Measurements from ENCODE around the gene TUBB2A.
"Not testable (repeated sequence)": the region's sequence is repeated elsewhere in the genome, so short reads cannot be mapped to it uniquely, and the experiment has no call there.

TUBB2A gene

GRCh38 chr6:3193102-3193849 is 35.9 kb upstream of the TUBB2A start:
- no peak overlapping the region for H3K4me3 Mint-ChIP-seq
- no peak for ATAC-seq (ENCODE audit: low read depth)
- DNase-seq (ENCODE audit: low spot score in 2 of 2) = no peak
- no peaks in the 10 kb centered on the region for H3K9me3 Mint-ChIP-seq
- no peaks in the 10 kb centered on the region for H3K36me3 Mint-ChIP-seq
- no peak overlapping the region for H3K27ac Mint-ChIP-seq
- H3K27me3 Mint-ChIP-seq = no peaks in the 10 kb centered on the region
- H3K4me1 Mint-ChIP-seq = no peaks in the 10 kb centered on the region

GRCh38 chr6:3190779-3191178 is 33.4 kb upstream of the TUBB2A start:
- H3K4me1 Mint-ChIP-seq = no peaks in the 10 kb centered on the region
- H3K27me3 Mint-ChIP-seq = peaks cover 3% of the 10 kb centered on the region
- no peaks in the 10 kb centered on the region for H3K9me3 Mint-ChIP-seq
- H3K4me3 Mint-ChIP-seq = no peak overlapping the region
- no peaks in the 10 kb centered on the region for H3K36me3 Mint-ChIP-seq
- H3K27ac Mint-ChIP-seq = no peak overlapping the region
- ATAC-seq (ENCODE audit: low read depth) (no peak), DNase-seq (ENCODE audit: low spot score in 2 of 2) (no peak)

GRCh38 chr6:3190056-3190455 is 32.7 kb upstream of the TUBB2A start:
- Mint-ChIP-seq H3K4me1 (no peaks in the 10 kb centered on the region), H3K27me3 (peaks cover 3% of the 10 kb centered on the region), H3K27ac (no peak overlapping the region), H3K9me3 (no peaks in the 10 kb centered on the region), H3K4me3 (no peak overlapping the region), H3K36me3 (no peaks in the 10 kb centered on the region)
- no peak for DNase-seq (ENCODE audit: low spot score in 2 of 2)
- no peak for ATAC-seq (ENCODE audit: low read depth)

- DNase-seq (ENCODE audit: low spot score in 2 of 2); H3K4me3 Mint-ChIP-seq; H3K36me3 Mint-ChIP-seq; H3K9me3 Mint-ChIP-seq; ATAC-seq (ENCODE audit: low read depth); H3K27me3 Mint-ChIP-seq; H3K4me1 Mint-ChIP-seq; H3K27ac Mint-ChIP-seq: not testable (repeated sequence)
These were observed 31.8 kb upstream of the TUBB2A start for GRCh38 chr6:3189192-3189591.

- Mint-ChIP-seq H3K4me1 (no peaks in the 10 kb centered on the region), H3K4me3 (no peak overlapping the region), H3K9me3 (no peaks in the 10 kb centered on the region), H3K27ac (no peak overlapping the region), H3K27me3 (peaks cover 5% of the 10 kb centered on the region), H3K36me3 (no peaks in the 10 kb centered on the region)
- no peak for DNase-seq (ENCODE audit: low spot score in 2 of 2)
- ATAC-seq (ENCODE audit: low read depth) = no peak
These were observed 30.9 kb upstream of the TUBB2A start for GRCh38 chr6:3188262-3188661.

GRCh38 chr6:3186974-3187382 is 29.6 kb upstream of the TUBB2A start:
- H3K4me1 Mint-ChIP-seq = no peaks in the 10 kb centered on the region
- H3K4me3 Mint-ChIP-seq = no peak overlapping the region
- no peak overlapping the region for H3K27ac Mint-ChIP-seq
- peaks cover 5% of the 10 kb centered on the region for H3K27me3 Mint-ChIP-seq
- no peaks in the 10 kb centered on the region for H3K36me3 Mint-ChIP-seq
- no peaks in the 10 kb centered on the region for H3K9me3 Mint-ChIP-seq
- DNase-seq (ENCODE audit: low spot score in 2 of 2) = no peak
- no peak for ATAC-seq (ENCODE audit: low read depth)

DNA sequence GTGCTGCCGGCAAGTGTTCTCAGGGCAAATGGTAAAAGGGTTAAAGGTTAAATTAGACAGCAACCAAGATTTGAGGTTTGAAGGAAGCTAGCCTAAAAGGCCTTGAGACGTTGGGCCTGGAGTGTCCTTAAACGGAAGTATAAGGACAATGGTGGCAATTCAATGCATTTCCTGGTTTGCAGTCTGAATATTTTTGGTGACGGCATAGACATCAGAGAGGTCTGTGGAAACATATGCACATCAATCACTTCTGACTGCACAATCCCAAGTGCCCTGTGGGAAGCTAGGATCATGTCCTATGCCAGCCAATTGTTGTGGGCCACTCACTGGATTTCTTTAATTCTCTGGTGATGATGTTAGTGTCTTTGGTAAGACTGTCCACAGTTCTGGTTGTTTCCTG is 25.7 kb upstream of the TUBB2A start:
- H3K27me3 Mint-ChIP-seq = peaks cover 6% of the 10 kb centered on the region
- DNase-seq (ENCODE audit: low spot score in 2 of 2) (no peak), ATAC-seq (ENCODE audit: low read depth) (no peak)
- H3K4me3 Mint-ChIP-seq = no peak overlapping the region
- no peaks in the 10 kb centered on the region for H3K4me1 Mint-ChIP-seq
- no peak overlapping the region for H3K27ac Mint-ChIP-seq
- H3K36me3 Mint-ChIP-seq = no peaks in the 10 kb centered on the region
- no peaks in the 10 kb centered on the region for H3K9me3 Mint-ChIP-seq

DNA sequence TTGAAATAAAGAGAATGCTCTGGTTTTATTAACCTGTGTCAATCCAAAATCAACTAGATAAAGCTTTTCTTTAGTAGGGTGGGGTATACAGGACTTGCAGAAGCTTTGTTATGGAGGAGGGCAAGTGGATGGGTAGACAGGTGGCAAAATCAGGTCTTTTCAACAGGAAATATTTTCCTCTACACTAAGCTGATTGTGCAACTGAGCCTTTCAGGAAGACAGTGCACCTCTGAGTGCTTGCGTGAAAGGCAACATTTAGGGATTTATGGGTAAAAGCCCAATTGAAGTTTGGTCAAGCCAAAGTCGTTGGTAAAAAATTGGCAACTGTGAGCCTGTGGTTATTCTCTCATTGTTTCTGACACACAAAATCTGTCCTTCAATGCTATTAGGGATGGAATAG is 23.8 kb upstream of the TUBB2A start:
- Mint-ChIP-seq H3K36me3 (no peaks in the 10 kb centered on the region), H3K27ac (no peak overlapping the region), H3K9me3 (no peaks in the 10 kb centered on the region), H3K4me1 (no peaks in the 10 kb centered on the region), H3K4me3 (no peak overlapping the region), H3K27me3 (peaks cover 4% of the 10 kb centered on the region)
- DNase-seq (ENCODE audit: low spot score in 2 of 2) = no peak
- no peak for ATAC-seq (ENCODE audit: low read depth)

DNA sequence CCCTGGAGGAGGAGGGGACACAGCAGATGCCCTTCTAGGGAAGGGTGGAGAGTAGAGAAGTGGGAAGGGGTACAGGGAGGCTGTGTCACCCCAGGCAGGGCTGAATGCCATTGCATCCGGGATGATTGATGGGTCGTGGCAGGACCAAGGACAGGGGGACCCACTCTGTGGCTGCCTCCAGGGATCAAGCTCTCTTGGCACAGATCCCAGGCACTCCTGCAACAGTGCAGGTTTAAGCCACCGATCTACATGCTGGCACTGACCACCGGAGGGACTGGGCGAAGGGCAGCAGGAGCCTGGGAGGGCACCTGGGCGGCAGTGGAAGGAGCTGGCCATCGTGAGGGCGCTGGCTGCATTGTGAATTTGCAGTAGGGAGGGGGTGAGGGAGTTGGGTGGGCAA is 22.6 kb upstream of the TUBB2A start:
- H3K4me3 Mint-ChIP-seq = peak overlapping the region; percentile 62
- H3K9me3 Mint-ChIP-seq; H3K27ac Mint-ChIP-seq; DNase-seq (ENCODE audit: low spot score in 2 of 2); H3K36me3 Mint-ChIP-seq; H3K4me1 Mint-ChIP-seq; ATAC-seq (ENCODE audit: low read depth); H3K27me3 Mint-ChIP-seq: not testable (repeated sequence)

DNA sequence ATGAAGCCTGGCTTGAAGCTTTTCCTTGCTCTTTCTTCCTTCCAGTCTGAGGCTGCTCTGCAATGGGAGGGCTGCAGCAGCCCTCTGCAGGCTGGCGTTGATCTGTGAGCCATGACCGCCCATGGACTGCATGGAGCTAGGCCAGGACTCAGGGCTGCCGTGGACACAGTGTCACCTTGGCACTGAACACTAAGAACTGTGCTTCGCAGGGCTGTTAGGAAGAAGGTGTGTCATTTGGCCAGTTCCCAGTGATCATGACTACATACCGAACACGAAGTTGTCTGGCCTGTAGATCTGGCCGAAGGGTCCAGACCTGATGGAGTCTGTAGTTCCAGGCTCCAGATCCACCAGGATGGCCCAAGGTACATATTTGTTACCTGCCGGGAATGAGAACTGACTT is 21.3 kb upstream of the TUBB2A start:
- not testable (repeated sequence) for H3K36me3 Mint-ChIP-seq; H3K4me1 Mint-ChIP-seq; H3K9me3 Mint-ChIP-seq; H3K27ac Mint-ChIP-seq; ATAC-seq (ENCODE audit: low read depth); H3K4me3 Mint-ChIP-seq; H3K27me3 Mint-ChIP-seq; DNase-seq (ENCODE audit: low spot score in 2 of 2)

GRCh38 chr6:3176562-3177355 is 19.4 kb upstream of the TUBB2A start:
- H3K27ac Mint-ChIP-seq = no peak overlapping the region
- no peaks in the 10 kb centered on the region for H3K9me3 Mint-ChIP-seq
- H3K4me1 Mint-ChIP-seq = no peaks in the 10 kb centered on the region
- DNase-seq (ENCODE audit: low spot score in 2 of 2) = no peak
- H3K27me3 Mint-ChIP-seq = peaks cover 6% of the 10 kb centered on the region
- no peaks in the 10 kb centered on the region for H3K36me3 Mint-ChIP-seq
- no peak overlapping the region for H3K4me3 Mint-ChIP-seq
- ATAC-seq (ENCODE audit: low read depth) = no peak

- no peak for DNase-seq (ENCODE audit: low spot score in 2 of 2)
- Mint-ChIP-seq H3K27ac (no peak overlapping the region), H3K4me3 (no peak overlapping the region), H3K36me3 (no peaks in the 10 kb centered on the region), H3K27me3 (peaks cover 6% of the 10 kb centered on the region), H3K9me3 (no peaks in the 10 kb centered on the region), H3K4me1 (no peaks in the 10 kb centered on the region)
- ATAC-seq (ENCODE audit: low read depth) = no peak
These were observed 18.5 kb upstream of the TUBB2A start for GRCh38 chr6:3175715-3176402.

DNA sequence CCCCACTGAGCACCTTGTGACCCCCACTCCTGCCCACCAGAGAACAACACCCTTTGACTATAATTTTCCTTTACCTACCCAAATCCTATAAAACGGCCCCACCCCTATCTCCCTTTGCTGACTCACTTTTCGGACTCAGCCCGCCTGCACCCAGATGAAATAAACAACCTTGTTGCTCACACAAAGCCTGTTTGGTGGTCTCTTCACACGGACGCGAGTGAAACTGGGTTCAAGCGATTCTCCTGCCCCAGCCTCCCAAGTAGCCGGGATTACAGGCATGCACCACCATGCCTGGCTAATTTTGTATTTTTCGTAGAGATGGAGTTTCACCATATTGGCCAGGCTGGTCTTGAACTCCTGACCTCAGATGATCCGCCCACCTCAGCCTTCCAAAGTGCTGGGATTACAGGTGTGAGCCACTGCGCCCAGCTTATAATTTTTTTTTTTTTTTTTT is 16.3 kb upstream of the TUBB2A start:
- not testable (repeated sequence) for H3K27ac Mint-ChIP-seq; H3K4me3 Mint-ChIP-seq; H3K9me3 Mint-ChIP-seq; H3K27me3 Mint-ChIP-seq; ATAC-seq (ENCODE audit: low read depth); H3K36me3 Mint-ChIP-seq; H3K4me1 Mint-ChIP-seq; DNase-seq (ENCODE audit: low spot score in 2 of 2)

GRCh38 chr6:3172789-3173188 is 15.4 kb upstream of the TUBB2A start:
- not testable (repeated sequence) for H3K27ac Mint-ChIP-seq; DNase-seq (ENCODE audit: low spot score in 2 of 2); H3K27me3 Mint-ChIP-seq; ATAC-seq (ENCODE audit: low read depth); H3K36me3 Mint-ChIP-seq; H3K9me3 Mint-ChIP-seq; H3K4me3 Mint-ChIP-seq; H3K4me1 Mint-ChIP-seq

All from memory B cell (primary cell).